Colonic mucosa (tissue), 4 donors: ENCODE results near the gene CACNA1A. TPM values are rescaled to one million over a fixed set of nuclear protein-coding genes. Genes with fewer than 3 reads are reported as not detected.
"Not testable (repeated sequence)": the region's sequence is repeated elsewhere in the genome, so short reads cannot be mapped to it uniquely, and the experiment has no call there.

Source experiments
- DNase-seq: peaks from one replicate; pipeline ENCODE4 v3.0.0-alpha.2; 2020
- H3K27ac ChIP-seq: fragments of 200-600 bp; one replicate; pipeline ENCODE4 v1.8.0; 2021
- H3K27me3 ChIP-seq: fragments of 200-600 bp; one replicate; pipeline ENCODE4 v1.8.0; 2021
- H3K36me3 ChIP-seq: fragments of 200-600 bp; one replicate; pipeline ENCODE4 v1.8.0; 2021
- H3K4me1 ChIP-seq: fragments of 200-600 bp; one replicate; pipeline ENCODE4 v1.8.0; 2021; ENCODE audit warnings: mild to moderate bottlenecking
- H3K4me3 ChIP-seq: fragments of 200-600 bp; one replicate; pipeline ENCODE4 v1.8.0; 2021
- H3K9ac ChIP-seq, 2 donors: one replicate each; pipeline ENCODE4 v1.7.0; 2013; ENCODE audit warnings: control low read depth in 2 of 2, low read depth in 2 of 2, low read length in 2 of 2
- H3K9me3 ChIP-seq: fragments of 200-600 bp; one replicate; pipeline ENCODE4 v1.8.0; 2021
- intact Hi-C: fragments of 100-400 bp; cut with DNase I; formaldehyde crosslinking; loops from one replicate; pipeline ENCODE4 v1.14.1; 2022
- total RNA-seq, 2 donors: library from RNA; stranded (reverse); fragmentation: NEBNext Ultra II Directional in 1 of 2; extraction: Animal tissue kit (Norgen Biotek cat#: 25700) in 1 of 2; gene quantifications; one replicate each; pipeline ENCODE4 v1.2.1, GENCODE V29; 2021
- TF ChIP-seq, protein P1 (sequence below): fragments of 200-600 bp; IDR thresholded peaks from one replicate; pipeline ENCODE4 v1.8.0; 2022; ENCODE audit warnings: antibody characterized with exemption, mild to moderate bottlenecking
- donor health status: healthy.
- donor health status: DM: no; HTN: no; CAD: no.
- donor health status: DM: no; HTN: no; CAD: no.

The CACNA1A gene
- total RNA-seq, 2 donors from 2014 or later = 4.9 to 6.1 TPM

GRCh38 chr19:13198634-13199033, 307.6 kb downstream of the CACNA1A start:
- TF ChIP-seq, protein P1, sequence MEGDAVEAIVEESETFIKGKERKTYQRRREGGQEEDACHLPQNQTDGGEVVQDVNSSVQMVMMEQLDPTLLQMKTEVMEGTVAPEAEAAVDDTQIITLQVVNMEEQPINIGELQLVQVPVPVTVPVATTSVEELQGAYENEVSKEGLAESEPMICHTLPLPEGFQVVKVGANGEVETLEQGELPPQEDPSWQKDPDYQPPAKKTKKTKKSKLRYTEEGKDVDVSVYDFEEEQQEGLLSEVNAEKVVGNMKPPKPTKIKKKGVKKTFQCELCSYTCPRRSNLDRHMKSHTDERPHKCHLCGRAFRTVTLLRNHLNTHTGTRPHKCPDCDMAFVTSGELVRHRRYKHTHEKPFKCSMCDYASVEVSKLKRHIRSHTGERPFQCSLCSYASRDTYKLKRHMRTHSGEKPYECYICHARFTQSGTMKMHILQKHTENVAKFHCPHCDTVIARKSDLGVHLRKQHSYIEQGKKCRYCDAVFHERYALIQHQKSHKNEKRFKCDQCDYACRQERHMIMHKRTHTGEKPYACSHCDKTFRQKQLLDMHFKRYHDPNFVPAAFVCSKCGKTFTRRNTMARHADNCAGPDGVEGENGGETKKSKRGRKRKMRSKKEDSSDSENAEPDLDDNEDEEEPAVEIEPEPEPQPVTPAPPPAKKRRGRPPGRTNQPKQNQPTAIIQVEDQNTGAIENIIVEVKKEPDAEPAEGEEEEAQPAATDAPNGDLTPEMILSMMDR = no peak
- no peak for DNase-seq
- H3K9ac ChIP-seq = no peak overlapping the region
- intact Hi-C loops = loop anchor here (5.0 kb wide), 1 partner anchor 64 kb away; no protein-coding TSS in a partner anchor
- H3K4me1 ChIP-seq = peaks cover 7% of the 10 kb centered on the region
- H3K27me3 ChIP-seq = no peaks in the 10 kb centered on the region
- H3K9me3 ChIP-seq = no peaks in the 10 kb centered on the region
- no peak overlapping the region for H3K4me3 ChIP-seq
- no peaks in the 10 kb centered on the region for H3K36me3 ChIP-seq
- no peak overlapping the region for H3K27ac ChIP-seq

- Histone ChIP-seq H3K9ac (peak overlapping the region in 1 of 2 donors; percentile 21), H3K9me3 (no peaks in the 10 kb centered on the region)
- intact Hi-C loops = loop anchor here (5.0 kb wide), 1 partner anchor 67 kb away; no protein-coding TSS in a partner anchor
These were observed 310.6 kb downstream of the CACNA1A start for GRCh38 chr19:13195678-13196077.

DNA sequence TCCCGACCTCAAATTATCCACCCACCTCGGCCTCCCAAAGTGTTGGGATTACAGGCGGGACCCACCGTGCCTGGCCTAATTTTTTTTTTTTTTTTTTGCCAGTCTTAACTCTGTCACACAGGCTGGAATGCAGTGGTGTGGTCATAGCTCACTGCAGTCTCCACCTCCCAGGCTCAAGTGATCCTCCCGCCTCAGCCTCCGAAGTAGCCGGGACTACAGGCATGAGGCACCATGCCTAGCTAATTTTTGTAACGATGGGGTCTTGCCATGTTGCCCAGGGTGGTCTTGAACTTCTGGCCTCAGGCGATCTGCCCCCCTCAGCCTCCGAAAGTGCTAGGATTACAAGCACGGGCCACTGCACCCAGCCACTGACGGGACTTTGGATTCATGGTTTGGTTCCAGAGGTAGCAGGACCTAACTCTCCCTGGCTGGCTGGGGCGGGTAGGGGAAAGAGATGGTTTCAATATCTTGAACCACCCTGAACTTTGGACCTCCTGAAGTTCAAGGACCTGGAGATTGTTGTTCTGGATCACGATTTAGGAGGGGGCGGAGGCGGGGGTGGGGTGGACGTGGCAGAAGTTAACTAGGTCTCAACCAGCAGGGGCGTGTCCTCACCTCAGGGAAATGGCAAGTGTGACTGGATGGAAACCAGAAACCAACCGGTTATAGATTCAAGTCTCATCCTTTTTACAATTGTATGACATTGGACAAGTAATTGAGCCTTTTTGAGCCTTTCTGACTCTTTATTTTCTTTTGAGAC, 315.3 kb downstream of the CACNA1A start:
- Histone ChIP-seq H3K36me3 (no peaks in the 10 kb centered on the region), H3K4me3 (no peak overlapping the region), H3K27me3 (no peaks in the 10 kb centered on the region), H3K9ac (peak overlapping the region in 1 of 2 donors; percentile 21), H3K4me1 (peaks cover 7% of the 10 kb centered on the region), H3K9me3 (no peaks in the 10 kb centered on the region), H3K27ac (peak overlapping the region; percentile 70)
- peak; percentile 86 for DNase-seq
- TF ChIP-seq, protein P1 = no peak
- intact Hi-C loops = no loop called here

More at GRCh38 chr19:13195678-13196077, 310.6 kb downstream of the CACNA1A start:
- Histone ChIP-seq H3K4me1 (peaks cover 7% of the 10 kb centered on the region), H3K4me3 (no peak overlapping the region), H3K27me3 (no peaks in the 10 kb centered on the region), H3K27ac (no peak overlapping the region), H3K36me3 (no peaks in the 10 kb centered on the region)
- peak; percentile 80 for DNase-seq
- TF ChIP-seq, protein P1 = peak; percentile 11

DNA sequence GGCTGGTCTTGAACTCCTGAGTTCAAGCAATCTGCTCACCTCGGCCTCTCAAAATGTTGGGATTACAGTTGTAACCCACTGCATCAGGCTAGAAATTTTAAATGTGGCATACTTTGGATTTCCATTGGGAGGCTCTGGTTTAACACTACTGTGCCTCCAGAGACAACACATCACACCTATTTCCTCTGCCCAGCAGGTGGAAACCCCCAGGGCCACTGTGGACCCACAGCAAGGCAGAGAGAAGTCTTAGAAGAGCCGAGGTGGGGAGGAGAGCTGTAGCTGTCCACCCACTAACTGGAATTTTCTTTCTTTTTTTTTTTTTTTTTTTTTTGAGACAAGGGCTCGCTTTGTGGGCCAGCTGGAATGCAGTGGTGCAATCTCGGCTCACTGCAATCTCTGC, 316.7 kb downstream of the CACNA1A start:
- Histone ChIP-seq H3K4me1 (peaks cover 4% of the 10 kb centered on the region), H3K9me3 (no peaks in the 10 kb centered on the region), H3K36me3 (no peaks in the 10 kb centered on the region), H3K9ac (no peak overlapping the region), H3K27me3 (no peaks in the 10 kb centered on the region), H3K27ac (no peak overlapping the region), H3K4me3 (no peak overlapping the region)
- intact Hi-C loops = no loop called here
- no peak for DNase-seq
- TF ChIP-seq, protein P1 = no peak

DNA sequence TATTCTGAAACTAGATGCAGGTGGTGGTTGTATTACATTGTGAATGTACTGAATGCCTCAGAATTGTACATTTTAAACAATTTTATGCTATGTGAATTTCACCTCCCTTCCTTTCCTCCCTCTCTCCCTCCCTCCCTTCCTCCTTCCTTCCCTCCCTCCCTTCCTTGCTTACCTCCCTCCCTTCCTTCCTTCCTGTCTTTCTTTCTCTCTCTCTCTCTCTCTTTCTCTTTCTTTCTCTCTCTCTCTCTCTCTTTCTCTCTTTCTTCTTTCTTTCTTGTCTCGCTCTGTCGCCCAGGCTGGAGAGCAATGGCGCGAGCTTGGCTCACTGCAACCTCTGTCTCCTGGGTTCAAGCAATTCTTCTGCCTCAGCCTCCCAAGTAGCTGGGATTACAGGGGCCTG, 318.9 kb downstream of the CACNA1A start:
- no peaks in the 10 kb centered on the region for H3K27me3 ChIP-seq
- no peak overlapping the region for H3K4me3 ChIP-seq
- no peak overlapping the region for H3K9ac ChIP-seq
- TF ChIP-seq, protein P1 = no peak
- H3K27ac ChIP-seq = no peak overlapping the region
- intact Hi-C loops = no loop called here
- DNase-seq = no peak
- no peaks in the 10 kb centered on the region for H3K36me3 ChIP-seq
- H3K4me1 ChIP-seq = no peaks in the 10 kb centered on the region
- no peaks in the 10 kb centered on the region for H3K9me3 ChIP-seq

GRCh38 chr19:13186688-13187087, 319.6 kb downstream of the CACNA1A start:
- intact Hi-C loops, DNase-seq, H3K27ac ChIP-seq, H3K27me3 ChIP-seq, H3K4me3 ChIP-seq, H3K9ac ChIP-seq, H3K36me3 ChIP-seq, H3K4me1 ChIP-seq, H3K9me3 ChIP-seq: not testable (repeated sequence)

DNA sequence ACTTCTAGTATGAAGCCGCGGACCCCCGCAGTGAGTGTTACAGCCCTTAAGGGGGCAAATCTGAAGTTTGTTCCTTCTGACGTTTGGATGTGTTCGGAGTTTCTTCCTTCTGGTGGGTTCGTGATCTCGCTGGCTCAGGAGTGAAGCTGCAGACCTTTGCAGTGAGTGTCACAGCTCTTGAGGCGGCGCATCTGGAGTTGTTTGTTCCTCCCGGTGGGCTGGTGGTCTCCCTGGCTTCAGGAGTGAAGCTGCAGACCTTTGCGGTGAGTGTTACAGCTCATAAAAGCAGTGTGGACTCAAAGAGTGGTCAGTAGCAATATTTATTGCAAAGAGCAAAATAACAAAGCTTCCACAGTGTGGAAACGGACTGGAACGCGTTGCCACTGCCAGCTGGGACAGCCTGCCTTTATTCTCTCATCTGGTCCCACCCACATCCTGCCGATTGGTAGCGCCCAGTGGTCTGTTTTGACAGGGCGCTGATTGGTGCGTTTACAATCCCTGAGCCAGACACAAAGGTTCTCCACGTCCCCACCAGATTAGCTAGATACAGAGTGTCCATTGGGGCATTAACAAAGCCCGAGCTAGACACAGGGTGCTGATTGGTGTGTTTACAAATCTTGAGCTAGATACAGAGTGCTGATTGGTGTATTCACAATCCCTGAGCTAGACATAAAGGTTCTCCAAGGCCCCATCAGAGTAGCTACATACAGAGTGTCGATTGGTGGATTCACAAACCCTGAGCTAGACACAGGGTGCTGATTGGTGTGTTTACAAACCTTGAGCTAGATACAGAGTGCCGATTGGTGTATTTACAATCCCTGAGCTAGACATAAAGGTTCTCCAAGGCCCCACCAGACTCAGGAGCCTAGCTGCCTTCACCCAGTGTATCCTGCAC, 320.3 kb downstream of the CACNA1A start:
- intact Hi-C loops, H3K9ac ChIP-seq, H3K36me3 ChIP-seq, H3K4me1 ChIP-seq, H3K27ac ChIP-seq, DNase-seq, H3K9me3 ChIP-seq, H3K4me3 ChIP-seq, H3K27me3 ChIP-seq: not testable (repeated sequence)

GRCh38 chr19:13184926-13185325, 321.4 kb downstream of the CACNA1A start:
- DNase-seq, H3K27me3 ChIP-seq, intact Hi-C loops, H3K4me3 ChIP-seq, H3K36me3 ChIP-seq, H3K4me1 ChIP-seq, H3K27ac ChIP-seq, H3K9me3 ChIP-seq, H3K9ac ChIP-seq: not testable (repeated sequence)
